Adipose tissue (tissue), 3 donors: ENCODE measurements around the gene CSTB. TPM values are rescaled to one million over a fixed set of nuclear protein-coding genes. Genes with fewer than 3 reads are reported as not detected.

ENCODE experiments used
- H3K27ac ChIP-seq: one replicate; pipeline ENCODE4 v1.5.1; 2013; ENCODE audit warnings: low read depth, low read length
- WGBS, 3 donors: extraction: QIAGEN DNeasy Blood & Tissue Kit; methylation state at CpG; one replicate each; pipeline ENCODE4 v1.1.7; 2013; 5-methylcytosine and 5-hydroxymethylcytosine counted together
- polyA plus RNA-seq, 3 donors: library from polyadenylated mRNA; stranded (reverse); fragments of 200-250 nt; gene quantifications; one replicate each; pipeline ENCODE4 v1.2.3, GENCODE V29; 2013
- donor health status: healthy with polysubstance abuse.
- donor health status: Bipolar disorder and iron deficiency.
- donor health status: healthy.

Gene CSTB
- polyA plus RNA-seq, 3 donors = 25.0 to 92.0 (median 90.4) TPM

DNA sequence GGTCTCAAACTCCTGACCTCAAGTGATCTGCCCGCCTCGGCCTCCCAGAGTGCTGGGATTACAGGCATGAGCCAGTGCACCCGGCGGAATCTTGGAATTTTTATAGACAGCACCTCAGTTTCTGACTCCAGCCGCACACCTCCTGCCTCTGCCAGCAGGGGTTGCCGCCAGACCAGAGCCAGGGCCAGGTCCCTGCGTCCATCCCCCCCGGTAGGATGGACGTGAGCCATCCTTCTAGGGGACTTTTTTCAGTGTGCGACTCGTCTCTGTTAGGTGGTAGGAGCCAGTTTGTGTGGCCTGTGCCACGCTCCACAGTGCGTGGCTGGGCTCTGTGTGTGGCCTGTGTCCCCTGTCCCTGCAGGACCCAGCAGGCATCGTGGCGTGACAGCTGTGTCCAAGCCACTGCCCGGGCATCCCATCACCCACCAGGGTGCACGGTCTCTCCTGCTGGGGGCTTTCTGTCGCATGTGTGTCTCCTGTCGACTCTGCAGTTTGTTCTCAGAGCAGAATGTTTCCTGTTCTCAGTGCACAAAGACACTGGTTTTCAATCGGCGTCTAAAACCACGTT lies 15.6 kb downstream of the CSTB start:
- H3K27ac ChIP-seq = no peak overlapping the region
- WGBS, 3 donors = 89 to 90% (median 89%) methylated on average over 22 of the region's 22 CpGs

DNA sequence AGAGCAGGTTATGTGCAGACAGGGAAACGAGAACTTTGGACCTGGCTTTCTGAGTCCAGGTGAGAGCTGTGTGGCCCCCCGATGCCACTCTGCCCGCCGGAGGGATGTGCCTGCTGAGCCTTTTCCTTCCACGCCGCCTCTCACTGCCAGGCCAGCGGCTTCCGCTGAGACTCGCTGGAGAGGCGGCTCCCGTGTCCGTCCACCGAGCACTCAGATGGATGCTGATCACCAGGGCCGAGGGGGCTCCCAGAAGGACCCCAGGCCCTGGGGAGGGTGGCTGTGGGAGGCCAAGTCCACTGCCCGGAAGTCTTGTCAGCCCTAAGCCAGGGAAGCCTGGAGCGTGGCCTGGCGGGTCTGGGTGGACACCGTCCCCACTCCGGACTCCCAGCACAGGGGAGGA lies 16.5 kb downstream of the CSTB start:
- WGBS, 3 donors = 93 to 95% (median 94%) methylated on average over 16 to 19 of the region's 19 CpGs
- H3K27ac ChIP-seq = no peak overlapping the region

DNA sequence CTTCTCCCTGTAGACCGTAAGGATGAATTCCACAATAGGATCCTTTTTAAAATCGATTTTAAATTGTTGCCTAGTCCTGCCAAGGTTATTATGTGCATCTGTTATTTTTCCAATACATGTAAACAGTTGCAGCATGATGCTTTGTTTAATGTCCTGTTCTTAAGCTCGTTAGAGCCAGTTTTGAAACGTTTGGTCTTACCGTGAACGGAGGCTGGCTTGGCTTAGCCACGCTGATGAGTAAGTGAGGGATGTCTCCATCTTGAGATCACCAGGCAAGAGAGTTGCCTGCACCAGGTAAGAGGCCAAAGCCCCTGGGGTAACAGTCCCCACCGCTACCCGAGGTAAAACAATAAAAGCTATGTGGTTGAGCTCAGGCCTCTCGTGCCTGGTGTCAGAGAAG lies 17.3 kb downstream of the CSTB start:
- 63 to 79% (median 75%) methylated on average over 10 of the region's 10 CpGs for WGBS, 3 donors
- no peak overlapping the region for H3K27ac ChIP-seq

DNA sequence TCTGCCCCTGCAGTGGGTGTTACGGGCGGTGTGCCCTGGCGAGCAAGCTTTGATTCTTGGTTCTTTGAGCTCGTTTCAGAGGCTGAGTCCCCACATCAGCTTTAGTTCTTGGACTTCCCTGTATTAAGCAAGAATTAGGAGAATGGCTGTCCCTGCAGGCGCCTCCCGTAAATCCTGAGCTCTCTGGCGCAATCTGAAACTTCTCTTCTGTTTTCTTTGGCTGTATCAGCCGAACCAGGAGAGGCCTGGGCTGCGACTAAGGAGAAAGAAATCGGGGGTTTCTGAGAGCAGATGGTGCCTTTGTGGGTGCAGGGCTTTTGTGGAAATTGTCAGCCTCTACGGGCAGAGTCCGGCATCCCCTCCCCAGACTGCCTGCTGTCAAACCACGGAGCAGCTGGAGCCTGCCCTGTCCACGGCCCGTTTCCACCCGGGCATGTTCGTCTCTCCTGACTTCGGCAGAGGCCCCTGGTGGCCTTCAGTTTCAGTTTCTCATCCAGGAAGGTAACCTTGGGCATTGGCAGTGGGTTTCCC lies 17.9 kb downstream of the CSTB start:
- H3K27ac ChIP-seq = no peak overlapping the region
- 42 to 58% (median 54%) methylated on average over 18 of the region's 18 CpGs for WGBS, 3 donors

DNA sequence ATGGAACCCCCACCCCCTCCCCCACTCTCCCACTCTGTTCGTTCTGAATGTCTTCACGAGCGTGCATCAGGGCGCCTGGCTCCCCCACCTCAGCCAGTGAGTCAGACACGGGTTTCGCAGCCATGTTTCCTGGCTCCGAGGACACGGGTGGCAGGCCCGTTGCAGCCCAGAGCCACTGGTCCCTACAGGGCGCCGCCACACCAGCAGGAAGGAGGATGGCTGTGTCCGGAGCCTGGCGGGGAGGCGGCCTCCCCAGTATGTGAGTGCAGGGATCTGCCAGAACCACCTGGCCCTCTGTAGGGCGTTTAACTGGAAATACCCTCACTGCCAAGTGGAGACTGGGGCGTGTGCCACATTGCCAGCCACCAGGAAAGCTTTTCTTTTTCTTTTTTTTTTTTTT lies 18.5 kb downstream of the CSTB start:
- WGBS, 3 donors = 80 to 86% (median 81%) methylated on average over 16 of the region's 16 CpGs
- no peak overlapping the region for H3K27ac ChIP-seq

DNA sequence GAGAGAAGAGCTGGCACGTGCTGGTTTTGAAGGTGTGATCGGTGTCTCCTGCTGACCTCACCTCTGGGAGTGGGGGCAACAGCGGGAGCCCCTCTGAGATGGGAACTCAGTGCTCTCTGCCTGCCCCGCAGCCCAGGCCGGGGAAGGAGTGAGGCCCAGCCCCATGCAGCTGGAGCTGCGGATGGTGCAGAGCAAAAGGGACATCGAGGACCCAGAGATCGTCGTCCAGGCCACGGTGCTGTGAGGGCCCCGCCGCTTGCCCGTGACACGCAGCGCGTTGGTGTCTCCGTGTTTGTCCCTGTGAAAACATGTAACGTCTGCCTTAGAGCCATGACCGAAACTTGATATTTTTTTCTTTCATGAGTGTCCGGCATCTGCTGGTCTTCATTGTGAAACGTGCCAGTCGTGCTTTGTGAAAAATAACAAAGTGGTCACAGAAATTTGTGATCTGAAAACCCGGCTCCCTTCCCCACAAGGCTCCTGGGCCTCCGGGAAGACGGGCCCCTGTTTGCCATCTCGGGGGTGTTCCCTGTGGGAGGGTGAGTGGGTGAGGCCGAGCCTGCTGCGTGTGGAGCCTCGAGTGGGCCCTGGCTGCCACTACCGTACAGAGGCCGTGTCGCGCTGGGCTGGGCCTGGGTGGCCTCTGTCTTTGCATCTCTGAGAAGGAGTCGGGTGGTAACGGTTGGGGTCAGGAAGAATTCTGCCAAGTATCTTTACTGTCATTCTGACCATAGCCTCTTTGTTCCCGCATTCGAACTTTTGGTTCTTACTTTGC lies 20.1 kb downstream of the CSTB start:
- H3K27ac ChIP-seq = no peak overlapping the region
- WGBS, 3 donors = 95 to 97% (median 96%) methylated on average over 36 to 37 of the region's 37 CpGs

DNA sequence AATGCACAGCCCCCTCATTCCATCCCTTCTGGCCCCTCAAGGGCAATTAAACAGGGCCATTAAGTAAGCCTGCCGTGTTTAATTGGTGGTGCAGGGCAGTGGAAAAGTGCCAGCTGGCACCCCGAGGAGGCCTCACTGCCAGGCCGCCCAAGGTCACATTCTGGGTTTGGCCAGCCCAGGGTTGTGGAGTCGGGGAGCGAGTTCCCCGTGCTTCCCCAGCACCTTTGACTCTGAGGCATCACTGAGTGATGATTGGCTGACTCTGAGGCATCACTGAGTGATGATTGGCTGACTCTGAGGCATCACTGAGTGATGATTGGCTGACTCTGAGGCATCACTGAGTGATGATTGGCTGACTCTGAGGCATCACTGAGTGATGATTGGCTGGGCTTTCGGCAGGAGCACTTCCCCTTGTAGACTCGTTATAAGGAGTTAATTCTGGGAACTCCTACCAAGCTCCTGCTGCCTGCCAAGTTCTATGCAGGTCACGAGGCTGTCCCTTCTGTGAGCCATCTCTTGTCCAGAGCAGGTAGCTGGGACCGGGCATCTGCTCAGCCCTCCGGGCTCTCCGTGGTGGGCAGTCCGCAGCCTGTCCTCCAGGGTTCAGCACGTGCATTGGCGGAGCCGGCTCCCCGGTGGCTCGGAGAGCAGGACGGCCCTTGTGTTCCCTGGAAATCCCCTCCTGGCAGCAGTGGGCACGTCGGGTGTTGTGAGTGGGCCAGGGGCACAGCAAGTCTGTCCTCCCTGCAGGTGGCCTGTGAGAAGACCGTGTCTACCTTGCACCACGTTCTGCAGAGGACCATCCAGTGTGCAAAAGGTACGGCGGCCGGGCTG lies 20.9 kb downstream of the CSTB start:
- WGBS, 3 donors = 78 to 89% (median 89%) methylated on average over 26 of the region's 26 CpGs
- H3K27ac ChIP-seq = no peak overlapping the region

DNA sequence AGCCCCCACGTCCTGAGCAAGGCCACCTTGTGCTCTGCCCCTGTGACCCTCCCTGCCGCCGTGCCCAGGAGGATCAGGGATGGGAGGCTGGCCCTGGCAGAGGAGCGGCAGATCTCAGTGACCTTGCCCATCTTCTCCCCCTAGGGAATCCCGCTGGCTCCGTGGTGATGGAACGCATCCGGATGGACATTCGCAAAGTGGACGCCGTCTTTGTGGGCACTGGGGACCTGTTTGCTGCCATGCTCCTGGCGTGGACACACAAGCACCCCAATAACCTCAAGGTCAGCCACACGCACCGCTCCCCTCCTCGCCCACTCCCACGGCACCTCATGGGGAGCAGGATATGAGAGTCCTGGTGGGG lies 22.7 kb downstream of the CSTB start:
- H3K27ac ChIP-seq = no peak overlapping the region
- WGBS, 3 donors = 89 to 96% (median 91%) methylated on average over 16 of the region's 16 CpGs

DNA sequence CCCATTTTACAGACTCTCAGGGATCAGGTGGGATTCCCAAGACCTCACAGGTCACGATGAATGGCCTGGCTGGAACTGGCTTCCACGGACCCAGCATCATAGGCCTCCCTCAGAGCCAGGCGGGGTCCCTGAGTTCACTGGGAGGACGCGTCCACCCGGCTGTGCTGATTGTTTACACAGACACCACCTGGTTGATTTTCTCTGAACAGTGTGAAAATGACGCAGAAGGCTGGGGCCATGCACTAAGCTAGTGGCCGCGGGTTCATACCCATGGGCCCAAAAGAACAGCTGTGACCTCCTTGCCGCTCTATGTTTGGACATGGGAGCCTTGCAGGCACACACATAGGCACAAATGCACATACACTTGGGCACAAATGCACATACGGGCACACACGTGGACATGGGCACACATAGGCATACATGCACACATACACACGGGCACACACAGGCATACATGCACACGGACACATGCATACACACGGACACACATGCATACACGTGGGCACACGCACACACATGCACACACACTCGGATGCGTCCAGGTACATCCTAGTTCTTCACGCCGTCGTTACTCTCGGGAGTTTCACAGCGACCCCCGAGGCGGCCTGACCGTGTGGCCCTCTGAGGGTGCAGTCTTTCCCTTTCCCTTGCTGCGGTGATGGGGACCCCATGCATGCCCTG lies 23.2 kb downstream of the CSTB start:
- no peak overlapping the region for H3K27ac ChIP-seq
- 89 to 93% (median 91%) methylated on average over 28 of the region's 28 CpGs for WGBS, 3 donors

DNA sequence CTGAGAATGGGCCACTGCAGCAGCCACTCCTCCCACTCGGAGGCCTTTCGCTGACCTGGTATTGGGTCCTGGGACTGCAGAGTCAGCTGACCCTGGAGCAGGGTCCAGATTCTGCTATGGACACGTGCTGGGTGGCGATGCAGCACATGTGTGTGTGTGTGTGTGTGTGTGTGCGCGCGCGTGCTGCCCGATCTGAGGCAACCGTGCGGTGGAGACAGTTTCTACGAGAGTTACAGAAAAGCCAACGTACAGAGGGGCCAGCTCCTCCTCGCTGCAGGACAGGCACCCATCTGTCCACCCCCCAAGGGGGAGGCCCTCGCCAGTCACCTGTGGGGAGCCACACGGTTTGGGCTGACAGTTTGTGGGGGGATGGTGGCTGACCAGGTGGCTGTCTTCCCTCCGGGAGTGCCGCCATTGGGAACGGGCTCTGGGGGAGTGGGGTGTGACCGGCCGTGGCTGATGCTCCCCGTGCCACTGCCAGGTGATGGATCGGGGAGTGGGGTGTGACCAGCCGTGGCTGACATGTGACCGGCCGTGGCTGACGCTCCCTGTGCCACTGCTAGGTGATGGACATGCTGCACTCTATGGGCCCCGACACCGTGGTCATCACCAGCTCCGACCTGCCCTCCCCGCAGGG lies 24.0 kb downstream of the CSTB start:
- H3K27ac ChIP-seq = no peak overlapping the region
- 92 to 93% (median 93%) methylated on average over 31 of the region's 31 CpGs for WGBS, 3 donors

DNA sequence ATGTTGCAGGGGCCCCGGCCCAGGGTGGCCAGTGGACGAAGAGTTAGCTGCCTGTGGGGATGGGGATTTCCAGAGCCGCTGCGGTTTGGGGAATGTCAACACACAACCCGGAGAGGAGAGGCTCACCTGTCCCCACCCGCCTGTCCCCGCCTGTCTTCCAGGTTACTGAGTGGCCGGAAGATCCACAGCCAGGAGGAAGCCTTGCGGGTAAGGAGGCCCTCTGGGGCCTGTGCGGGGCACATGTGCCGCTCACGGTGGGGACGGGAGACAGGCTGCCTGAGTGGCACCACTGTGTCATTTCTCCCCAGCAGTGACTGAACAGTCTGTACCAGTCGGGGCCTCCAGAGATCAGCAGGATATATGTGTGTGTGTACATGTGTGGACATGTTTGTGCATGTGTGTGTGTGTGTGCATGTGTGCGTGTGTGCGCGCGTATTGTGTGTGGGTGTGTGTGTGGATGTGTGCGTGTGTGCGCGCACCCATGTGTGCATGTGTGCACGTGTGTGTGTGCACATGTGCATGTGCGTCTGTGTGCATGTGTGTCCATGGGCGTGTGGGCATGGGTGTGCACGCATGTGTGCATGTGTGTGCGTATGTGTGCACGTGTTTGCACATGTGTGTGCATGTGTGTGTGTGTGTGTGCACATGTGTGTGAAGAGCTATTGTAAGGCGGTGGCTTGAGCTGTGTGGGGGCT lies 25.6 kb downstream of the CSTB start:
- WGBS, 3 donors = 84 to 96% (median 92%) methylated on average over 26 to 28 of the region's 28 CpGs

DNA sequence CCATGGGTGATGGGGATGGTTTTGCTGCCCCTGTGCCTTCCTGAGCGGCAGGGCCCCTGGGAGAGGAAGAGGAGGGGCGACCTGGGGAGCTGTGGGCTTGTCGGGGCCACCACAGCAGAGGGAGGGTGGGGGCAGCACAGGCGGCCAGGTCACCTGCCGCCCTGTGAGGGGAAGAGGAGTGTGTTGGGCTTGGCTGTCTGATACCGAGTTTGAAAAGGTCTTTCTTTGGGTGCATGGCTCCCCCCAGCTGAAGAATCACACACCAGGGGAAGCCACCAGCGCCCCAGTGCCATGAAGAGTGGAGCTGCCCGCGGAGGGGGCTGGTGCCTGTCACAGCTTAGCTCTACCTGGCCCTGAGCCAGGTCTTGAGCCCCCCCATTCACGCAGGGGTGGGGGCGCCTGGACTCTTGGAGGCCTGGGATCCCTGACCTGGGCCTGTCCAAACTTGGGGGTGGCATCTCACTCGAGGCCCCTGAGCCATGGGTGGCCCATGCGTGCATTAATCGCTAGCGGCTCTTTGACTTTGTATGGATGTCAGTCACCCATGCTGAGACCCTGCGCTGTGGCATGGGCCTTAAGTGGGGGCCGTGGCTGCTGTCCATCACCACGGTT lies 26.4 kb downstream of the CSTB start:
- WGBS, 3 donors = 83 to 89% (median 88%) methylated on average over 18 of the region's 18 CpGs
- H3K27ac ChIP-seq = no peak overlapping the region

More for the DNA sequence above, 25.6 kb downstream of the CSTB start:
- H3K27ac ChIP-seq = no peak overlapping the region

DNA sequence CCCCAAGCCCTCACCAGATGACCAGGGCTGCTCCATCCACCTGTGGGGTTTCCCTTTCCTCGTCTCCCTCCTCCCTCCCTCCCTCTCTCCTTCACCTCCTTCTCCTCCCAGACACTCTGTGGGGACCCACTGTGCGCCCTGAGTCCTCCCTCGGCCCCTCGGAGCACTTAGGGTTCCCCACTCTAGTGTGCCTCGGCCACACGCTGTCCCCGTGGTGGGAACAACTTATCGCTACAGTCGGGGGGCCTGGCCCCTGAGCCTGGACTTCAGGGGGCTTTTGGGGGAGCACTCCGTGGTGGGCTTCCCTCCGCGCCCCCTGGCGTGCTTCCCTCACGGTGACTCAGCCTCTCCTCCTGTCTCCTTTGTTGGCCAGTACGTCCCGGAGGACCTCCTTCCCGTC lies 27.5 kb downstream of the CSTB start:
- no peak overlapping the region for H3K27ac ChIP-seq
- WGBS, 3 donors = 94 to 95% (median 94%) methylated on average over 17 of the region's 17 CpGs

DNA sequence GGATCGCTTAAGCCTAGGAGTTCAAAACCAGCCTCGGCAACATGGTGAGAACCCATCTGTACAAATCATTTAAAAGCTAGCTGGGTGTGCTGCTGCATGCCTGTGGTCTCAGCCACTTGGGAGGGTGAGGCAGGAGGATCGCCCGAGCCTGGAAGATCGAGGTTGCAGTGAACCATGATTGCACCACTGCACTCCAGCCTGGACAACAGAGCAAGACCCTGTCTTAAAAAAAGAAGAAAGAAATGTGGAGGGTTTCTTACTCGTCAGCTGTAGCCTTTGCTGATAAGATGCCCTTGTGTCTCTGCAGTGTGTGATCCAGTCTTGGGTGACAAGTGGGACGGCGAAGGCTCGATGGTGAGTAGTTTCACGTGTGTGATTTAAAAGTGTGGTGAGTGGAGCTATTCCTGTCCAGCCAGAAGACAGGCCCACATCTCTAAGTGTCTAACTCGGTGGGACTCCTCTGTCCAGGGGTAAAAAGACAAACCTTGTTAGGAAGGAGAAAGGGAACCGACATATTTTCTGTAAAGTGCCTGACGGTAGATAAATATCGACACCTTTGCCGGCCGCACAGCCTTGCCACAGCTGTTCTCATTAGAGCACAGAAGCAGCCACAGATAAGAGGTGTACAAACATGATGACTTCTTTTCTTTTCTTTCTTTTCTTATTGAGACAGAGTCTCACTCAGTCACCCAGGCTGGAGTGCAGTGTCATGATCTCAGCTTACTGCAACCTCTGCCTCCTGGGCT lies 30.2 kb downstream of the CSTB start:
- 91 to 94% (median 92%) methylated on average over 16 of the region's 16 CpGs for WGBS, 3 donors
- H3K27ac ChIP-seq = no peak overlapping the region

DNA sequence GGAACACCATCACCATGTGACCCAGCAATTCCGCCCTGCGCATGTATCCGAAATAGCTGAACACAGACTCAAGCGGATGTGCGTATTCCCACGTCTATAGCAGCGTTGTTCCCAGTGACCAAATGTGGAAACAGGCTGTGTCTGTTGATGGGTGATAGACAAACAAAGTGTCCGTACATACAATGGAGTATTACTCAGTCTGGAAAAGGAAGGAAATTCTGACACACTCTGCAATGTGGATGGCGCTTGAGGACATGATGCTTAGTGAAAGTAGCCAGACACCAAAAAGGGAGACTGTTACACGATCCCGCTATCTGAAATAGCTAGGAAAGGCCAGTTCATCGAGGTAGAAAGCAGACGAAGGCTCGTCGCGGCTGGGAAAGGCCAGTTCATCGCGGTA lies 31.4 kb downstream of the CSTB start:
- no peak overlapping the region for H3K27ac ChIP-seq
- 95 to 98% (median 96%) methylated on average over 18 of the region's 18 CpGs for WGBS, 3 donors

DNA sequence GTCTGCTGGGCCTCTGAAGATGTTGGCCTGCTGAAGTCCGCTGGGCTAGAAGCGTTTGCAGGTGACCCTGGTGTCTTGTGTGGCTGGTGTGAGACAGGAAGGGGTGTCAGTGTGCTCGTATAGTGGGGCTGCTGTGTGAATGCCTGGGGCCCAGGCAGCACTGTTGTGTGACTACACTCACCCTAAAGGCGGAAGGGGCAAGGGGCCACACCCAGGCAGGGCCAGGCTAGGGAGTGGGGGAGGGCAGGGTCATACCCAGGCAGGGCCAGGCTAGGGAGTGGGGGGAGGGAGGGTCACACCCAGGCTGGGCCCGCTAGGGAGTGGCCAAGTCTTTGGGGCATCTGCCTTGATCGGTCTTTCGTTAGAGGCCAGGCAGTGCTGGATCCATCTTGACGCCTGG lies 32.2 kb downstream of the CSTB start:
- 94 to 99% (median 96%) methylated on average over 8 of the region's 8 CpGs for WGBS, 3 donors
- no peak overlapping the region for H3K27ac ChIP-seq
